Measurements from ENCODE around the gene ADGRD1.

The ADGRD1 gene

DNA sequence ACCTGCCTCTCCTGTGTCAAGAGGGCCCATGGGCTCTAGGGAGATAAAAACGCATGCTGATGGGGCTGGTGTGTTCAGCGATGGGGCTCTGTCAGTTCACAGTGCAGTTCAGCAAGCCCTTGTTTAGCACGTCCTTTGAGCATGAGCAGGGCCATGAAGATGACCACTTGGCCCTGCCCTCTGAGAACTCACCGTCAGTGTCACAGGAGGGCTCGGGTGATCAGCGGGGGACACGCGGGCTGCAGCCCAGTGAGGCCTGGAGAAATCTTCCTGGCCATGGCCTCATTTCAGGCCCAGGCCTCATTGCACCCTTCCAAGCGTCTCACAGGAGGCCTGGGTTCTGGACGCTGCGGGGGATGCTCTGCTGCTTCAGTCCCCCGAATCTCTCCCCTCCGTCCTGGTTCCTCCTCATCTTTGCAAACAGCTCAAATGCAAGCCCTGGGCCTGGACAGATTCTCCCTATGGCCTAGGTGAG, 181.6 kb downstream of the ADGRD1 start:
- no peaks in the 10 kb centered on the region for H3K36me3 ChIP-seq (ENCODE audit: insufficient read depth, low read length)
- H3K9me3 ChIP-seq (ENCODE audit: low read length): no peaks in the 10 kb centered on the region
- peaks cover 4% of the 10 kb centered on the region for H3K4me1 ChIP-seq (ENCODE audit: insufficient read depth, low read length)
- H2AFZ ChIP-seq (ENCODE audit: low read depth, low read length): no peak overlapping the region
- H3K4me3 ChIP-seq (ENCODE audit: low read length): no peak overlapping the region
- H3K27me3 ChIP-seq (ENCODE audit: insufficient read depth, low read length): no peaks in the 10 kb centered on the region

DNA sequence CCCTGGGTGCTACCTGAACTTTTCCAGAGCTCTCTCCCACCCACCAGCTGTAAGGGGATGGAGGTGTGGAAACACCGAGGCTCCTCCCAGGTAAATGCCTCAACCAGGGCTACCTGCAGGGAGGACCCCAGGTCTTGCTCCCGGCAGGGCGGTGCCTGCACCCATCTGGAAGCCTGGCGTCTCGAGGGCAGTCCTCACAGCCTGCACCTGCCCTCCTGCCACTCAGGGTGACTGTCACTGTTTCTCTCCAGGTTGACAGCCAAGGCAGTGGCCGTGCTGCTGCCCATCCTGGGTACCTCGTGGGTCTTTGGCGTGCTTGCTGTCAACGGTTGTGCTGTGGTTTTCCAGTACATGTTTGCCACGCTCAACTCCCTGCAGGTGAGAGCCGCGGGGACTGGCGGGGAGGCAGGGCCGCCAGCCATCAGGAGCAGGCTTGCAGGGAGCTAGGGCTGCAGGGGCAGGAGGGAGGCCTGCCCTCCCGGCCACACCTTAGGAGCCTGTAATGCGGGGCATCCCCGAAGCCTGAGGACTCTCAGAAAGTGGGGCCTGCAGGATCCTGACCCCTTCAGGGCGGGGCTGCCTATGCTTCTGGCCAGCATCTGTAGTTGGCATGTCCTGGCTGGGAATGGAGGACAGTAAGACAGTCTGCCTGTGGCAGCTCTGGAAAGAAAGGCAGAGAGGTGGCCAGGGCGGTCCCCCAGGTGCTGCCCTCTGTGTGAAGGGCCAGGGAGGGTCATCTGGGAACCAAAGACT, 182.3 kb downstream of the ADGRD1 start:
- H2AFZ ChIP-seq (ENCODE audit: low read depth, low read length): no peak overlapping the region

DNA sequence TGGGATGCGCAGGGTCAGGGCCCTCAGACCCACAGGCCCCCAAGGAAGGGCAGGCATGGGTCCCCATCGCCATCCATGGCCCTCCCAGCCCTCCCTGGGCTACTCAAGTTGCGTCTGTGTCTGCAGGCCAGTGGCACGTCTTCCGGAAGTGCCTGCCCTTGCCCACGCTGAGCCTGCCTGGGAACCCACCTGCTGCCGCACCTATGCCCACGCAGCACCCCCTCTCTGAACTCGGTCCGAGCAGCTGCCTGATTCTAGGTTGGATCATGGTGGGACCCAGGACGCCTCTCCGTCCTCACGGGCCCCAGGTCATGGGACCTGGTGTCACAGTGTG, 182.8 kb downstream of the ADGRD1 start:
- Histone ChIP-seq H3K9me3 (ENCODE audit: low read length) (no peaks in the 10 kb centered on the region), H3K4me3 (ENCODE audit: low read length) (no peak overlapping the region)

More for the DNA sequence above, 182.3 kb downstream of the ADGRD1 start:
- H3K4me3 ChIP-seq (ENCODE audit: low read length): no peak overlapping the region
- no peaks in the 10 kb centered on the region for H3K9me3 ChIP-seq (ENCODE audit: low read length)
- no peaks in the 10 kb centered on the region for H3K36me3 ChIP-seq (ENCODE audit: insufficient read depth, low read length)
- no peaks in the 10 kb centered on the region for H3K27me3 ChIP-seq (ENCODE audit: insufficient read depth, low read length)
- H3K4me1 ChIP-seq (ENCODE audit: insufficient read depth, low read length): peaks cover 4% of the 10 kb centered on the region

GRCh38 chr12:131137009-131137835, 183.5 kb downstream of the ADGRD1 start:
- Histone ChIP-seq H3K36me3 (ENCODE audit: insufficient read depth, low read length) (no peaks in the 10 kb centered on the region), H3K9me3 (ENCODE audit: low read length) (no peaks in the 10 kb centered on the region), H2AFZ (ENCODE audit: low read depth, low read length) (no peak overlapping the region), H3K4me1 (ENCODE audit: insufficient read depth, low read length) (peaks cover 4% of the 10 kb centered on the region), H3K4me3 (ENCODE audit: low read length) (no peak overlapping the region), H3K27me3 (ENCODE audit: insufficient read depth, low read length) (no peaks in the 10 kb centered on the region)

More for the DNA sequence above, 182.8 kb downstream of the ADGRD1 start:
- no peaks in the 10 kb centered on the region for H3K27me3 ChIP-seq (ENCODE audit: insufficient read depth, low read length)
- peaks cover 5% of the 10 kb centered on the region for H3K4me1 ChIP-seq (ENCODE audit: insufficient read depth, low read length)
- no peak overlapping the region for H2AFZ ChIP-seq (ENCODE audit: low read depth, low read length)
- H3K36me3 ChIP-seq (ENCODE audit: insufficient read depth, low read length): no peaks in the 10 kb centered on the region

GRCh38 chr12:131137836-131138637, 184.3 kb downstream of the ADGRD1 start:
- no peak overlapping the region for H3K4me3 ChIP-seq (ENCODE audit: low read length)
- no peaks in the 10 kb centered on the region for H3K9me3 ChIP-seq (ENCODE audit: low read length)
- H3K36me3 ChIP-seq (ENCODE audit: insufficient read depth, low read length): no peaks in the 10 kb centered on the region
- H3K27me3 ChIP-seq (ENCODE audit: insufficient read depth, low read length): no peaks in the 10 kb centered on the region
- H3K4me1 ChIP-seq (ENCODE audit: insufficient read depth, low read length): peaks cover 3% of the 10 kb centered on the region
- H2AFZ ChIP-seq (ENCODE audit: low read depth, low read length): no peak overlapping the region

GRCh38 chr12:131138638-131139362, 185.1 kb downstream of the ADGRD1 start:
- H3K27me3 ChIP-seq (ENCODE audit: insufficient read depth, low read length): no peaks in the 10 kb centered on the region
- H3K9me3 ChIP-seq (ENCODE audit: low read length): no peaks in the 10 kb centered on the region
- H2AFZ ChIP-seq (ENCODE audit: low read depth, low read length): no peak overlapping the region
- peaks cover 7% of the 10 kb centered on the region for H3K4me1 ChIP-seq (ENCODE audit: insufficient read depth, low read length)
- H3K4me3 ChIP-seq (ENCODE audit: low read length): no peak overlapping the region
- H3K36me3 ChIP-seq (ENCODE audit: insufficient read depth, low read length): no peaks in the 10 kb centered on the region

DNA sequence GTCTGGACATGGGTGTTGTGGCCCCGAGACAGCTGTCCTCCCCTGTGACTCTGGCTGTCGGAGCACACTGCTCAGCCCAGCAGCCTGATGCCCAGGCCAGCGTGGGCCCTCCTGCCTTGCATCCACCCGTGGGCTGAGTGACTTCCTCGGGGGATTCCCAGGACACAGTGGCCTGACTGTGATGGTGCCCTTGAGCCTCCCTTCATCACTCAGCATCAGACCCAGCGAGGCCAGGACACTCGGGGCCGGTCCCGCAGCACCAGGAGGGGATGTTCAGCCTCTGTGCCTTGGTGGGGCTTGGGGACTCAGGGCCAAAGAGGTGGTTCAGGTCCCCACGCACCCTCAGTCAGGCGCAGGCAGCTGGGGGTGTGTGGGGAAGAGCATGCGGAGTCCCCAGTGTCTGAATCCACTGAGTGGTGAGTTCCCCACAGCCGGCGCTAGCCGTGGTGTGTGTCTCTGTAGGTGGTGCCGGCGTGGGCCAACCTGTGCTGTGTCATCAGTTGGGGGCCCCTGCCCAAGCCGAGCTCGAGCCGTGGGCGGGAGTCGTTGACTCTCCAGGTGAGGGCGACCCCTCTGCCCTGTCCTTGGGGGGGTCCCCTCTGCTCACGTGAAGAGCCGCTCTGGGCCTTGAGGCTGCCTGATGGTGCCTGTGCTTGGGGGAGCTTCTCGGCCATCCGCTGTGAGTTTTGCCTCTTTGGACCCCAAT, 185.8 kb downstream of the ADGRD1 start:
- H3K27me3 ChIP-seq (ENCODE audit: insufficient read depth, low read length): no peaks in the 10 kb centered on the region
- H2AFZ ChIP-seq (ENCODE audit: low read depth, low read length): no peak overlapping the region
- no peaks in the 10 kb centered on the region for H3K9me3 ChIP-seq (ENCODE audit: low read length)
- H3K4me1 ChIP-seq (ENCODE audit: insufficient read depth, low read length): peaks cover 7% of the 10 kb centered on the region
- no peak overlapping the region for H3K4me3 ChIP-seq (ENCODE audit: low read length)
- no peaks in the 10 kb centered on the region for H3K36me3 ChIP-seq (ENCODE audit: insufficient read depth, low read length)

- Histone ChIP-seq H3K27me3 (ENCODE audit: insufficient read depth, low read length) (no peaks in the 10 kb centered on the region), H3K36me3 (ENCODE audit: insufficient read depth, low read length) (no peaks in the 10 kb centered on the region), H3K9me3 (ENCODE audit: low read length) (no peaks in the 10 kb centered on the region), H2AFZ (ENCODE audit: low read depth, low read length) (no peak overlapping the region), H3K4me1 (ENCODE audit: insufficient read depth, low read length) (peaks cover 7% of the 10 kb centered on the region), H3K4me3 (ENCODE audit: low read length) (no peak overlapping the region)
Measured at GRCh38 chr12:131140069-131140435, 186.3 kb downstream of the ADGRD1 start.

- no peak overlapping the region for H3K4me3 ChIP-seq (ENCODE audit: low read length)
- H2AFZ ChIP-seq (ENCODE audit: low read depth, low read length): no peak overlapping the region
- no peaks in the 10 kb centered on the region for H3K27me3 ChIP-seq (ENCODE audit: insufficient read depth, low read length)
- no peaks in the 10 kb centered on the region for H3K36me3 ChIP-seq (ENCODE audit: insufficient read depth, low read length)
- H3K4me1 ChIP-seq (ENCODE audit: insufficient read depth, low read length): peaks cover 7% of the 10 kb centered on the region
- no peaks in the 10 kb centered on the region for H3K9me3 ChIP-seq (ENCODE audit: low read length)
Measured at GRCh38 chr12:131140697-131141096, 187.0 kb downstream of the ADGRD1 start.

GRCh38 chr12:131141514-131141913, 187.8 kb downstream of the ADGRD1 start:
- no peaks in the 10 kb centered on the region for H3K27me3 ChIP-seq (ENCODE audit: insufficient read depth, low read length)
- no peak overlapping the region for H2AFZ ChIP-seq (ENCODE audit: low read depth, low read length)
- H3K4me3 ChIP-seq (ENCODE audit: low read length): no peak overlapping the region
- peaks cover 7% of the 10 kb centered on the region for H3K4me1 ChIP-seq (ENCODE audit: insufficient read depth, low read length)
- no peaks in the 10 kb centered on the region for H3K9me3 ChIP-seq (ENCODE audit: low read length)
- H3K36me3 ChIP-seq (ENCODE audit: insufficient read depth, low read length): no peaks in the 10 kb centered on the region

GRCh38 chr12:131142891-131143657, 189.4 kb downstream of the ADGRD1 start:
- Histone ChIP-seq H3K27me3 (ENCODE audit: insufficient read depth, low read length) (no peaks in the 10 kb centered on the region), H3K4me3 (ENCODE audit: low read length) (no peak overlapping the region), H3K36me3 (ENCODE audit: insufficient read depth, low read length) (no peaks in the 10 kb centered on the region), H3K4me1 (ENCODE audit: insufficient read depth, low read length) (peaks cover 7% of the 10 kb centered on the region), H2AFZ (ENCODE audit: low read depth, low read length) (no peak overlapping the region), H3K9me3 (ENCODE audit: low read length) (no peaks in the 10 kb centered on the region)
